ENCODE measurements around the gene CD55.

- no peak for TF ChIP-seq CREB1 (CRISPR knock-in tag; IDR thresholded peaks at IDR 0.05; ENCODE audit: low read depth)
- TF ChIP-seq, protein P1, sequence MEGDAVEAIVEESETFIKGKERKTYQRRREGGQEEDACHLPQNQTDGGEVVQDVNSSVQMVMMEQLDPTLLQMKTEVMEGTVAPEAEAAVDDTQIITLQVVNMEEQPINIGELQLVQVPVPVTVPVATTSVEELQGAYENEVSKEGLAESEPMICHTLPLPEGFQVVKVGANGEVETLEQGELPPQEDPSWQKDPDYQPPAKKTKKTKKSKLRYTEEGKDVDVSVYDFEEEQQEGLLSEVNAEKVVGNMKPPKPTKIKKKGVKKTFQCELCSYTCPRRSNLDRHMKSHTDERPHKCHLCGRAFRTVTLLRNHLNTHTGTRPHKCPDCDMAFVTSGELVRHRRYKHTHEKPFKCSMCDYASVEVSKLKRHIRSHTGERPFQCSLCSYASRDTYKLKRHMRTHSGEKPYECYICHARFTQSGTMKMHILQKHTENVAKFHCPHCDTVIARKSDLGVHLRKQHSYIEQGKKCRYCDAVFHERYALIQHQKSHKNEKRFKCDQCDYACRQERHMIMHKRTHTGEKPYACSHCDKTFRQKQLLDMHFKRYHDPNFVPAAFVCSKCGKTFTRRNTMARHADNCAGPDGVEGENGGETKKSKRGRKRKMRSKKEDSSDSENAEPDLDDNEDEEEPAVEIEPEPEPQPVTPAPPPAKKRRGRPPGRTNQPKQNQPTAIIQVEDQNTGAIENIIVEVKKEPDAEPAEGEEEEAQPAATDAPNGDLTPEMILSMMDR (conservative IDR thresholded peaks at IDR 0.05; ENCODE audit: low read depth in 2 of 2) = no peak
Observed at GRCh38 chr1:207328004-207328403, 6.5 kb downstream of the CD55 start.

Measured in GM23338 (cell line).